Measurements from ENCODE around the gene CC2D2A. TPM values are rescaled to one million over a fixed set of nuclear protein-coding genes. Genes with fewer than 3 reads are reported as not detected.

CC2D2A gene
- total and polyA plus RNA-seq, 2 of the 13 experiments (the other 11 are each of a cell fraction or from before 2014, with no cell fraction given): 4.2 to 7.2 TPM

GRCh38 chr4:15495621-15496020 lies 25.9 kb downstream of the CC2D2A start (continued):
- TF ChIP-seq AKNA (CRISPR knock-in tag; IDR thresholded peaks at IDR 0.05; ENCODE audit: borderline replicate concordance): no peak

GRCh38 chr4:15498356-15498755 lies 28.7 kb downstream of the CC2D2A start:
- no peaks in the 10 kb centered on the region for H3K27me3 ChIP-seq (ENCODE audit: control insufficient read depth in 1 of 2, insufficient read depth in 2 of 2, low read length in 2 of 2)
- no peak overlapping the region for H3K27ac ChIP-seq (ENCODE audit: extremely low read length, insufficient read depth, low read length)
- in situ Hi-C loops (cut with HindIII; ENCODE audit: extremely low pct_ligation_motif_present, low pct_unique_long_range_greater_than_20kb) (loop anchor here (25.0 kb wide), 1 partner anchor 764 kb away; no protein-coding TSS in a partner anchor), intact Hi-C loops (cut with micrococcal nuclease; ENCODE audit: unreplicated experiment) (no loop called here)
- no peak overlapping the region for H3K4me3 ChIP-seq (replicated peaks in 1 of 3; ENCODE audit: insufficient read depth in 1 of 3, low read depth in 2 of 3, low read length in 3 of 3)
- POLR2A ChIA-PET: no interaction called here
- no peaks in the 10 kb centered on the region for H3K4me1 ChIP-seq (ENCODE audit: insufficient read depth, low read length)
- CTCF ChIA-PET (ENCODE audit: low intra/inter-chr PET ratio, low total read pairs): no interaction called here
- H3K9ac ChIP-seq (ENCODE audit: insufficient read depth, low read depth, low read length): no peak overlapping the region
- no peak overlapping the region for H3K4me2 ChIP-seq (ENCODE audit: low read depth, low read length)
- FAIRE-seq: no peak
- 90% methylated on average over 3 of the region's 3 CpGs for WGBS (ENCODE audit: low lambda C conversion rate)
- H3K9me3 ChIP-seq (ENCODE audit: low read length): no peaks in the 10 kb centered on the region; the same call in 1 of the 2 replicates
- ATAC-seq: no peak
- no peak for DNase-seq (ENCODE audit: low spot score)
- H3K36me3 ChIP-seq (replicated peaks in 1 of 2; ENCODE audit: control insufficient read depth in 1 of 2, insufficient read depth in 2 of 2, low read length in 2 of 2): no peaks in the 10 kb centered on the region
- no peaks in the 10 kb centered on the region for H3K79me2 ChIP-seq (ENCODE audit: insufficient read depth, low read length)
- TF ChIP-seq ZNF549 (CRISPR knock-in tag; IDR thresholded peaks at IDR 0.05) (no peak), EEA1 (CRISPR knock-in tag; IDR thresholded peaks at IDR 0.05; ENCODE audit: borderline replicate concordance) (no peak), NR3C1 (CRISPR knock-in tag; IDR thresholded peaks at IDR 0.05) (no peak), HNRNPK (IDR thresholded peaks at IDR 0.05; ENCODE audit: low read depth, low read length, poor library complexity, severe bottlenecking) (no peak), MTA1 (CRISPR knock-in tag; IDR thresholded peaks at IDR 0.05; ENCODE audit: borderline replicate concordance) (no peak), TBX3 (IDR thresholded peaks at IDR 0.05; ENCODE audit: borderline replicate concordance) (no peak), ZNF296 (CRISPR knock-in tag; conservative IDR thresholded peaks at IDR 0.05) (no peak), ZBTB49 (CRISPR knock-in tag; IDR thresholded peaks at IDR 0.05; ENCODE audit: borderline replicate concordance) (no peak), HNRNPL (IDR thresholded peaks at IDR 0.05; ENCODE audit: low read depth, low read length) (no peak), ZSCAN31 (CRISPR knock-in tag; IDR thresholded peaks at IDR 0.05; ENCODE audit: low read depth) (no peak), ZNF143 (CRISPR knock-in tag; IDR thresholded peaks at IDR 0.05) (no peak), ZNF235 (CRISPR knock-in tag; IDR thresholded peaks at IDR 0.05; ENCODE audit: borderline replicate concordance) (no peak)
- BruUV-seq (replicated peaks): no TSS peak
- no peak overlapping the region for H2AFZ ChIP-seq (ENCODE audit: low read length)
- no peaks in the 10 kb centered on the region for H4K20me1 ChIP-seq (ENCODE audit: insufficient read depth, low read length)
